ENCODE results near the gene SYNDIG1L. TPM values are rescaled to one million over a fixed set of nuclear protein-coding genes. Genes with fewer than 3 reads are reported as not detected.
A peak's percentile ranks its signal among the peaks of the same experiment; 100 is the strongest.

The SYNDIG1L gene
- total RNA-seq, 1 donor from 2014 or later, result 0.26 TPM

GRCh38 chr14:74429991-74430390 lies 4.0 kb upstream of the SYNDIG1L start:
- DNase-seq (ENCODE audit: low spot score), result no peak

- no peak for DNase-seq (ENCODE audit: low spot score)
Observed at GRCh38 chr14:74429221-74429691, 3.2 kb upstream of the SYNDIG1L start.

GRCh38 chr14:74427651-74428050 lies 1.6 kb upstream of the SYNDIG1L start:
- DNase-seq (ENCODE audit: low spot score), result no peak

GRCh38 chr14:74425525-74426201 lies 347 bp downstream of the SYNDIG1L start:
- peak; percentile 21 for DNase-seq (ENCODE audit: low spot score)

- DNase-seq (ENCODE audit: low spot score), result no peak
Observed at GRCh38 chr14:74424606-74425005, 1.4 kb downstream of the SYNDIG1L start.

- no peak for DNase-seq (ENCODE audit: low spot score)
Observed at GRCh38 chr14:74423246-74423645, 2.8 kb downstream of the SYNDIG1L start.

GRCh38 chr14:74421981-74422380 lies 4.0 kb downstream of the SYNDIG1L start:
- DNase-seq (ENCODE audit: low spot score), result no peak

GRCh38 chr14:74419086-74419485 lies 6.9 kb downstream of the SYNDIG1L start:
- DNase-seq (ENCODE audit: low spot score), result no peak

GRCh38 chr14:74418031-74418430 lies 8.0 kb downstream of the SYNDIG1L start:
- DNase-seq (ENCODE audit: low spot score), result no peak

- DNase-seq (ENCODE audit: low spot score), result no peak
Observed at GRCh38 chr14:74417611-74418010, 8.4 kb downstream of the SYNDIG1L start.

GRCh38 chr14:74417201-74417600 lies 8.8 kb downstream of the SYNDIG1L start:
- DNase-seq (ENCODE audit: low spot score), result no peak

GRCh38 chr14:74415115-74415437 lies 10.9 kb downstream of the SYNDIG1L start:
- no peak for DNase-seq (ENCODE audit: low spot score)

GRCh38 chr14:74414403-74415114 lies 11.5 kb downstream of the SYNDIG1L start:
- DNase-seq (ENCODE audit: low spot score), result no peak

GRCh38 chr14:74413627-74414026 lies 12.4 kb downstream of the SYNDIG1L start:
- DNase-seq (ENCODE audit: low spot score), result no peak

- DNase-seq (ENCODE audit: low spot score), result no peak
Observed at GRCh38 chr14:74412753-74413152, 13.3 kb downstream of the SYNDIG1L start.

GRCh38 chr14:74411671-74412070 lies 14.3 kb downstream of the SYNDIG1L start:
- no peak for DNase-seq (ENCODE audit: low spot score)

- no peak for DNase-seq (ENCODE audit: low spot score)
Observed at GRCh38 chr14:74409441-74409840, 16.6 kb downstream of the SYNDIG1L start.

GRCh38 chr14:74408870-74409269 lies 17.1 kb downstream of the SYNDIG1L start:
- DNase-seq (ENCODE audit: low spot score), result no peak

GRCh38 chr14:74407801-74408154 lies 18.2 kb downstream of the SYNDIG1L start:
- no peak for DNase-seq (ENCODE audit: low spot score)

GRCh38 chr14:74407021-74407800 lies 18.8 kb downstream of the SYNDIG1L start:
- no peak for DNase-seq (ENCODE audit: low spot score)

- no peak for DNase-seq (ENCODE audit: low spot score)
Observed at GRCh38 chr14:74405663-74406062, 20.3 kb downstream of the SYNDIG1L start.

GRCh38 chr14:74404435-74404834 lies 21.6 kb downstream of the SYNDIG1L start:
- no peak for DNase-seq (ENCODE audit: low spot score)
